GM18508 (cell line): ENCODE results near the gene TFAP2A.

Experiments used
- ATAC-seq: cut with Tn5 transposase; IDR thresholded peaks from one replicate; pipeline ENCODE4 v1.9.1; 2021; ENCODE audit warnings: moderate number of reproducible peaks; ENCODE audit not compliant: insufficient read depth, unreplicated experiment

Gene TFAP2A

GRCh38 chr6:10402648-10403311 lies 12.1 kb downstream of the TFAP2A start:
- ATAC-seq = no peak

- no peak for ATAC-seq
Observed at GRCh38 chr6:10401632-10402223, 13.1 kb downstream of the TFAP2A start.

GRCh38 chr6:10401004-10401536 lies 13.8 kb downstream of the TFAP2A start:
- ATAC-seq = no peak

GRCh38 chr6:10400330-10400729 lies 14.5 kb downstream of the TFAP2A start:
- no peak for ATAC-seq

- no peak for ATAC-seq
Observed at GRCh38 chr6:10399451-10399850, 15.4 kb downstream of the TFAP2A start.

GRCh38 chr6:10398446-10399218 lies 16.2 kb downstream of the TFAP2A start:
- no peak for ATAC-seq

GRCh38 chr6:10397756-10398445 lies 17.0 kb downstream of the TFAP2A start:
- ATAC-seq = no peak

- no peak for ATAC-seq
Observed at GRCh38 chr6:10396785-10397184, 18.1 kb downstream of the TFAP2A start.

GRCh38 chr6:10395704-10396546 lies 18.9 kb downstream of the TFAP2A start:
- no peak for ATAC-seq

- no peak for ATAC-seq
Observed at GRCh38 chr6:10395171-10395703, 19.6 kb downstream of the TFAP2A start.

- ATAC-seq = no peak
Observed at GRCh38 chr6:10393544-10394225, 21.2 kb downstream of the TFAP2A start.

- ATAC-seq = no peak
Observed at GRCh38 chr6:10391799-10392198, 23.1 kb downstream of the TFAP2A start.

GRCh38 chr6:10391299-10391630 lies 23.6 kb downstream of the TFAP2A start:
- ATAC-seq = no peak

GRCh38 chr6:10390495-10391298 lies 24.2 kb downstream of the TFAP2A start:
- ATAC-seq = no peak

- no peak for ATAC-seq
Observed at GRCh38 chr6:10389739-10390494, 25.0 kb downstream of the TFAP2A start.

GRCh38 chr6:10386756-10387654 lies 27.9 kb downstream of the TFAP2A start:
- no peak for ATAC-seq

GRCh38 chr6:10386220-10386619 lies 28.7 kb downstream of the TFAP2A start:
- ATAC-seq = no peak
